HG02884 (cell line): ENCODE data around the gene PIK3R5.

Experiments used
- ATAC-seq: cut with Tn5 transposase; IDR thresholded peaks from one replicate; pipeline ENCODE4 v1.9.1; 2021; ENCODE audit warnings: mild to moderate bottlenecking, moderate library complexity; ENCODE audit not compliant: unreplicated experiment

The PIK3R5 gene

DNA sequence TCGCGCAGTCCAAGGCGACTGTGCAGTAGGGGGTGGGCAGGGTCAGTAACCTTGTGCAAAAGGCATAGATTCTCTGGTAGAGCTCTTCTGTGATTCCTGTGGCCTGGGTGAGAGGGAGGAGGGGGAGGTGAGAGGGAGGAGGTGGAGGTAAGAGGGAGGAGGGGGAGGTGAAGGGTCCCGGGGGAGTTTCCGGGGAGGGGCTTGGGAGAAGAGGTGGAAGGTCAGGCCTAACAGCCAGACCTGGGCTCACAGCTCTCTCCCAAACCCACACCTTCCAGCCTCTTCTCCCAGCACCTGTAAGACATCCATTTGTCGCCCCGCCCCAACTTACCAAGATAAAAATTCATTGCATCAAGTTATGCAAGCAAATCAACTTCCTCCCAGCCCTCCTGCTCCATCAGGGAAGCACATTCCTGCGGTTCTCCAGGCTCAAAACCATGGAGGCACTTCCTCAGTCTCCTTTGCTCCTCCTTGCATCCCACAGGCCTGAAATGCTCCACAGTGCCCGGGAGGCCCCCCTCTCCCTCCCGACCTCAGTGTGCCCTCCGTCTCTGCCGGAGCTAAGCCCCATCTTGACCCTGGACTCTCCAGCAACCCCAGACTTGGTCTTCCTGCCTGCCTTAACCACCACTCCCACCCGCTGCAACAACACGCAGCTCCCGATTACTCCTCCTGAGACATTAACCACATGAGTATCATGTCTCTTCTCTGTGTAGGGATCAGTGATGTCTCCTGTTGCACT is 128.5 kb downstream of the PIK3R5 start:
- no peak for ATAC-seq

DNA sequence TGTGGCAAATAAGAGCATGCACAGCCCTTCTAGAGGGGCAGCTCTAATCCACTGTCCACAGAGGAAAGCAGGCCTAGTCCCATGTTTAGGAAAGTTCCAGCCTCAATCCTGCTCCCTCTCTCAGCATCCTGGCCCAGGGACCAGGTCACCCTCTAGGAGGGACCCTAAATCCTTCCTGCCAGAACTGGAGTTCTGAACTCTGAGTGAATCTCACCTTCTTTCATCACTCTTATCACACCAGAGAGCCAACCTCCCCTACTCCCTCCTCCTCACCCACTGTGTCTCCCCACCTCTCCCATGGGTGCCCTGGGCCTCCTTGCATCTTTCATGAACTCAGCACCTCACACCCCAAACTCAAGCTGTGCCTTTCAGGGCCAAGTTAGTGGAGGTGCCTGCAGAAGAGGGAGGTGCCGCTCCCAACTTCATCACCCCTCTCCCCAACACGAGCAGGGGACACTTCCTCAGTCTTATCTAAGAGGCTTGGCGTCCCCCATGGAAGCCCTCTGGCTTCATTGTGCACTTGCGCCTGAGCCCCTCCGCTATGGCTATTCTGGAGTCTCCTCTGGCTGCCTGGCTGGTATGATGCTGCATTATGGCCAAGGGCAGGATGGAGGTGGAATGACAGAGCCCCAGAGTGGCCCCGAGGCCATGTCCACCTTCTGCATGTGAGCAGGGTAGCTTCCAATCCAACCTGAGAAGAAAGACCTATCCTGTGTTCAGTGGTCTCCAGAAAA is 129.7 kb downstream of the PIK3R5 start:
- no peak for ATAC-seq

- no peak for ATAC-seq
These were observed 130.4 kb downstream of the PIK3R5 start for GRCh38 chr17:8835106-8835505.

- no peak for ATAC-seq
These were observed 132.7 kb downstream of the PIK3R5 start for GRCh38 chr17:8832711-8833352.

- ATAC-seq = no peak
These were observed 134.2 kb downstream of the PIK3R5 start for GRCh38 chr17:8831234-8831849.

GRCh38 chr17:8830141-8830540 is 135.4 kb downstream of the PIK3R5 start:
- no peak for ATAC-seq

GRCh38 chr17:8829036-8829941 is 136.2 kb downstream of the PIK3R5 start:
- ATAC-seq = no peak
